ENCODE measurements around the gene CASP8. TPM values are rescaled to one million over a fixed set of nuclear protein-coding genes. Genes with fewer than 3 reads are reported as not detected.

Gene CASP8
- 27.5 to 33.9 TPM (median 29.3 TPM) in 5 replicates for total RNA-seq (2022; extraction: Qiagen RNA extraction)

DNA sequence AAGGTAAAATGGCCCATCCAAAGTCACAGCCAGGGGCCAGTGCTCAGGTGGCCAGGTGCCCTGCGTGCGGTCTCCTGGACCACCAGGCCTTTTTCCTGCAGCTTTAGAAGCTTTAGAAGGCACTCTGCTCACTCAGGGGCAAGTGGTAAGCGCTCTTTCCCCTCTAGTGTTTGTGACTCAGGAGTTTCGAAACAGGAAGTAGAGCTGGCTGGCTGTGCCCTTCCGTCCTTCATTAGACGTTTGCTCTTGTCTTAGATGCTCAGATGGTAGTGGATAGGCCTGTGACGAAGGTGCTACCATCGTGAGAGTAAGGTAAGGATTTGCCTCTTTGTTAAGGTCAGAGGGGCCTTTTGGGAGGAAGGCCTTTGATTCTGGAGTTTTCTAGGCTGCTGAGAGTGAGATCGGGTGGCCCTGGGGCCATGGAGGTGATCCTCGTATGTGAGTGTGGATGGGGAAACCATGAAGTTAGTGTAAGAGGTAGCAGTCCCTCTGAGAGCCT, at the start of gene CASP8:
Gene CASP8 (plus strand): TSS at position 235 of the 499 bp plus-strand sequence. CDS start 5,951 bp downstream, outside the sequence.

Other genes with a start within 250 kb of the CASP8 start
- 3.1 to 6.1 TPM (median 5.1 TPM) in 5 replicates for gene HYCC2, start 188.9 kb upstream of the CASP8 start, total RNA-seq (2022; extraction: Qiagen RNA extraction)
- 120 to 147 TPM (median 137 TPM) in 5 replicates for gene NDUFB3, start 188.5 kb upstream of the CASP8 start, total RNA-seq (2022; extraction: Qiagen RNA extraction)
- gene CFLAR, start 144.4 kb upstream of the CASP8 start, total RNA-seq (2022; extraction: Qiagen RNA extraction): 86.9 to 124 TPM (median 99.4 TPM) in 5 replicates
- gene CASP10, start 77.4 kb upstream of the CASP8 start, total RNA-seq (2022; extraction: Qiagen RNA extraction): 1.8 to 2.4 TPM (median 1.9 TPM) in 5 replicates
- gene FLACC1, start 96.8 kb downstream of the CASP8 start, total RNA-seq (2022; extraction: Qiagen RNA extraction): 0.14 to 0.20 TPM (median 0.17 TPM) in 3 of 5 replicates, not detected in the others
- gene TRAK2, start 190.9 kb downstream of the CASP8 start, total RNA-seq (2022; extraction: Qiagen RNA extraction): 11.6 to 16.5 TPM (median 12.9 TPM) in 5 replicates
- 18.1 to 25.4 TPM (median 23.8 TPM) in 5 replicates for gene STRADB, start 191.2 kb downstream of the CASP8 start, total RNA-seq (2022; extraction: Qiagen RNA extraction)